Thyroid gland (tissue), 4 donors: Measurements from ENCODE around the gene TIAM1. TPM values are rescaled to one million over a fixed set of nuclear protein-coding genes. Genes with fewer than 3 reads are reported as not detected.

Experiments
- DNase-seq, 2 donors: peaks; one replicate each; pipeline ENCODE4 v3.0.0-alpha.2; 2019
- H3K27ac ChIP-seq, 3 donors: fragments of 200-600 bp; sonication (generic); 1 replicate in 2 of 3; 2 replicates in 1 of 3; pipeline ENCODE4 v1.5.1; 2016 to 2019; ENCODE audit warnings: mild to moderate bottlenecking in 1 of 3, moderate library complexity in 1 of 3
- H3K27me3 ChIP-seq: fragments of 200-600 bp; sonication (generic); one replicate; pipeline ENCODE4 v1.5.1; 2019
- H3K36me3 ChIP-seq, 2 donors: fragments of 200-600 bp; sonication (generic); one replicate each; pipeline ENCODE4 v1.5.1; 2016 to 2019
- H3K4me1 ChIP-seq, 2 donors: fragments of 200-600 bp; sonication (generic); one replicate each; pipeline ENCODE4 v1.5.1; 2017 to 2019
- H3K4me3 ChIP-seq, 3 donors: fragments of 200-600 bp; sonication (generic); replicated peaks in 1 of 3; 1 replicate in 2 of 3; 2 replicates in 1 of 3; pipeline ENCODE4 v1.5.1; 2016; ENCODE audit warnings: mild to moderate bottlenecking in 1 of 3
- H3K9me3 ChIP-seq: fragments of 200-600 bp; sonication (generic); one replicate; pipeline ENCODE4 v1.5.1; 2017
- POLR2A ChIP-seq, 2 donors: fragments of 450-650 bp; IDR thresholded peaks; one replicate each; pipeline ENCODE4 v1.6.1; 2017; ENCODE audit warnings: antibody characterized with exemption in 2 of 2, mild to moderate bottlenecking in 2 of 2, moderate library complexity in 1 of 2
- WGBS, 2 donors: methylation state at CpG; one replicate each; pipeline ENCODE4 v1.1.5; 2017; 5-methylcytosine and 5-hydroxymethylcytosine counted together
- intact Hi-C: fragments of 100-400 bp; cut with DNase I; formaldehyde crosslinking; loops from one replicate; pipeline ENCODE4 v1.15.1; 2023
- total RNA-seq, 4 donors: library from RNA; depleted of rRNA; stranded (reverse); fragments of >200 nt; gene quantifications; one replicate each; pipeline ENCODE4 v1.2.3, GENCODE V29; 2016
- TF ChIP-seq, protein P1 (sequence below), 6 experiments: fragments of 200-600 bp in 3 of 6; fragments of 450-650 bp in 3 of 6; sonication (generic) in 3 of 6; IDR thresholded peaks; one replicate each; pipeline ENCODE4 v1.5.1; 2016 to 2019; ENCODE audit warnings: antibody characterized with exemption in 6 of 6, mild to moderate bottlenecking in 2 of 6, inconsistent platforms in 1 of 6, moderate library complexity in 1 of 6

TIAM1 gene
- total RNA-seq, 4 donors from 2014 or later, result 2.2 to 6.7 (median 2.4) TPM

DNA sequence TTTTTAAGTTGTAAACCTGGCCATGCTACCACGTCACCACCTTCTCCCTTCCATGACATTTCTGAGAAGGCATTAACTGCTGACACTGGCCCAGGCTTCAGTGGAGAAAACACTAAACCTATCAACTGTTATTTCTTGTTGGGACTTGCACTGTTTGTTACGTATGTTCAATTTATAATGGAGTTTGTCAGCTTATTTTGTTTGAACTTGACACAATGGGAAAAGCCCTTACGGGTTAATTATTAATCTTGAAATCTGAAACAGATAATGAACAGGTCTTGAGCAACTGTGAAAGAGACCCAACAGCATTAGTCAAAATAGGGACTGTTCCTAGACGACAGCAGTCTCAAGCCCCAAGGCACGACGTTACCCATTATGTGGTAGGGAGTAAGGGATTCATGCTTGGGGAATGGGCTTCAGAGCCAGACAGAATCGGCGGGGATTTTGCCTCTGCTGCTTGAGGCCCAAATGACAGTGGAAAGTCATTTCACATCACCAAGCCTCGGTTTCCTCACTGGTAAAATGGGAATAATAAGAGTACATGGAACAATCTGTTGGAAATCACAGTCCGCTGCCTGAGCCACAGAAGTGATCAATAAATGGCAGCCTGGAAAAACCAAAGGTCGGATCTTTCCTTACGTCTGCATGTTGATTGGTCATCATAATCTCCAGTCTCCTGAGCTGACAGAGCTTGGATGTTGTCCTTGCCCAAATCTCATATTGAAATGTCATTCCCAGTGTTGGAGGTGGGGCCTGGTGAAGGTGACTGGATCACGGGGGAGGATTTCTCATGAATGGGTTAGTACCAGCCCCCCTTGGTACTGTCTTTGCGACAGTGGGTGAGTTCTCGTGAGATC, 44.5 kb downstream of the TIAM1 start:
- Histone ChIP-seq H3K9me3 (no peaks in the 10 kb centered on the region), H3K27me3 (no peaks in the 10 kb centered on the region)

DNA sequence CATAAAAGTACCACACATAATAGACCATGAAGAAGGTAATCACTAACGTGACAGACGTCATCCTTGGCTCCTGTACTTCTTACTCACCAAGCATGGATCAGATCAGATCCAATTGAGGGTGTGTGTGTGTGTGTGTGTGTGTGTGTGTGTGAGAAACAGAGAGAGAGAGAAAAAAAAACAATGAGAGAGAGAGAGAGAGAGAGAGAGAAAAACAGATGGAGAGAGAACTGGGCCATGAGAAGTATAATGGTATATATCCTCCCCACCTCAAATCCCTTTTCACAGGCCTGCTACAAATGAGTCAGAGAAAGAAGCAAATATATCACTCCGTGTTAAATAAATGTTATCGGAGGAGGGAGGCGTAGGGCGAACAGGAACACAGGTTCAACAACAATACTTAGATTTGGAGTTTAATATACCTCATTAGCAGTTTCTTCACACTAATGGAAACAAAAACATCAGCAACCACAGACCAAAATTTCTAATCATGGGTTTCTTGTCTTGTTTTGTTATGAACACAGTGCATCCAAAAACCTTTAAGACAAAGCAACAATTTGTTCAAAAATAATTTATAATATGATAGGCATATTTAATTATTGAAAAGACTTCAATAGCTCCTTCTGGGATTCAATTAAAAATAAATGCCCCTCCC, 45.3 kb downstream of the TIAM1 start:
- intact Hi-C loops, result no loop called here
- Histone ChIP-seq H3K9me3 (no peaks in the 10 kb centered on the region), H3K4me1 (no peaks in the 10 kb centered on the region), H3K4me3 (no peak overlapping the region), H3K36me3 (no peaks in the 10 kb centered on the region), H3K27me3 (no peaks in the 10 kb centered on the region), H3K27ac (no peak overlapping the region)
- WGBS, 2 donors, result 79 to 83% methylated on average over 6 of the region's 6 CpGs
- no peak for DNase-seq
- no peak for TF ChIP-seq POLR2A (IDR thresholded peaks at IDR 0.05)
- TF ChIP-seq, protein P1, sequence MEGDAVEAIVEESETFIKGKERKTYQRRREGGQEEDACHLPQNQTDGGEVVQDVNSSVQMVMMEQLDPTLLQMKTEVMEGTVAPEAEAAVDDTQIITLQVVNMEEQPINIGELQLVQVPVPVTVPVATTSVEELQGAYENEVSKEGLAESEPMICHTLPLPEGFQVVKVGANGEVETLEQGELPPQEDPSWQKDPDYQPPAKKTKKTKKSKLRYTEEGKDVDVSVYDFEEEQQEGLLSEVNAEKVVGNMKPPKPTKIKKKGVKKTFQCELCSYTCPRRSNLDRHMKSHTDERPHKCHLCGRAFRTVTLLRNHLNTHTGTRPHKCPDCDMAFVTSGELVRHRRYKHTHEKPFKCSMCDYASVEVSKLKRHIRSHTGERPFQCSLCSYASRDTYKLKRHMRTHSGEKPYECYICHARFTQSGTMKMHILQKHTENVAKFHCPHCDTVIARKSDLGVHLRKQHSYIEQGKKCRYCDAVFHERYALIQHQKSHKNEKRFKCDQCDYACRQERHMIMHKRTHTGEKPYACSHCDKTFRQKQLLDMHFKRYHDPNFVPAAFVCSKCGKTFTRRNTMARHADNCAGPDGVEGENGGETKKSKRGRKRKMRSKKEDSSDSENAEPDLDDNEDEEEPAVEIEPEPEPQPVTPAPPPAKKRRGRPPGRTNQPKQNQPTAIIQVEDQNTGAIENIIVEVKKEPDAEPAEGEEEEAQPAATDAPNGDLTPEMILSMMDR (IDR thresholded peaks at IDR 0.05), result no peak

More for the DNA sequence above, 44.5 kb downstream of the TIAM1 start:
- no peak for TF ChIP-seq POLR2A (IDR thresholded peaks at IDR 0.05)
- TF ChIP-seq, protein P1 (IDR thresholded peaks at IDR 0.05), result no peak
- Histone ChIP-seq H3K4me3 (no peak overlapping the region), H3K36me3 (no peaks in the 10 kb centered on the region), H3K27ac (no peak overlapping the region), H3K4me1 (no peaks in the 10 kb centered on the region)
- no peak for DNase-seq
- intact Hi-C loops, result no loop called here
- 94 to 95% methylated on average over 15 of the region's 15 CpGs for WGBS, 2 donors

DNA sequence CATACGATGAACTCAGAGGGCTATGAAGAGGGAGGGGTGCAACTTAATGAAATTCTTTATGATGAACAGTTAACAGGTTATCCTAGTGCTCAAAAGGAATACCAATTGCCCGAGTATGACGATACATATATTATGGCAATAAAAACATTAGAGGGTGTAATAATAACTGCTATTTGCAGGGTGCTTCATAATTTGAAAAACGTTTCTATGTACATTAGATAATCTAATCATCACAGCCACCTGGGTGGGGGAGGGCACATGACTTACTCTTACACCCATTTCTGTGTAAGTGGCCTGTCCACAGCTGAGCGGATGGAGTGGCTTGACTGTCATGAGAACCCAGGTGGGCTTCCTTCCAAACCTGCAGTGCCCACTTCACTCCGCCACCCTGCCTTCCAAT, 46.3 kb downstream of the TIAM1 start:
- Histone ChIP-seq H3K27ac (no peak overlapping the region), H3K27me3 (no peaks in the 10 kb centered on the region), H3K4me1 (no peaks in the 10 kb centered on the region), H3K4me3 (no peak overlapping the region), H3K9me3 (no peaks in the 10 kb centered on the region), H3K36me3 (no peaks in the 10 kb centered on the region)
- intact Hi-C loops, result no loop called here
- 70 to 78% methylated on average over 6 of the region's 6 CpGs for WGBS, 2 donors
- no peak for TF ChIP-seq POLR2A (IDR thresholded peaks at IDR 0.05)
- TF ChIP-seq, protein P1 (IDR thresholded peaks at IDR 0.05), result no peak
- no peak for DNase-seq

DNA sequence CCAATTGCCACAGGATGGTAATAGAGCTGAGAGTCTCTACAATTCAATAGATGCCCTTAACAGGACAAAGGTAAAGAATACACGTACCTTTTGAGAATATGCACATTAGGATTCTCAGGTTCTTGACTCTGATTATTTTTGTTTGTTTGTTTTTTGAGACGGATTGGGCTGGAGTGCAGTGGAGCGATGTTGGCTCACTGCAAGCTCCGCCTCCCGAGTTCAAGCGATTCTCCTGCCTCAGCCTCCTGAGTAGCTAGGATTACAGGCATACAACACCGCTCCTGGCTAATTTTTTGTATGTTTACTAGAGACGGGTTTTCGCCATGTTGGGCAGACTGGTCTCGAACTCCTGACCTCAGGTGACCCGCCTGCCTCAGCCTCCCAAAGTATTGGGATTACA, 48.4 kb downstream of the TIAM1 start:
- no peaks in the 10 kb centered on the region for H3K27me3 ChIP-seq
- H3K36me3 ChIP-seq, result no peaks in the 10 kb centered on the region
- H3K4me1 ChIP-seq, result no peaks in the 10 kb centered on the region
- no peak overlapping the region for H3K27ac ChIP-seq
- H3K4me3 ChIP-seq, result no peak overlapping the region
- intact Hi-C loops, result no loop called here
- DNase-seq, result no peak
- 96 to 97% methylated on average over 11 of the region's 11 CpGs for WGBS, 2 donors
- TF ChIP-seq POLR2A (IDR thresholded peaks at IDR 0.05), result no peak
- TF ChIP-seq, protein P1 (IDR thresholded peaks at IDR 0.05), result no peak
- H3K9me3 ChIP-seq, result no peaks in the 10 kb centered on the region

DNA sequence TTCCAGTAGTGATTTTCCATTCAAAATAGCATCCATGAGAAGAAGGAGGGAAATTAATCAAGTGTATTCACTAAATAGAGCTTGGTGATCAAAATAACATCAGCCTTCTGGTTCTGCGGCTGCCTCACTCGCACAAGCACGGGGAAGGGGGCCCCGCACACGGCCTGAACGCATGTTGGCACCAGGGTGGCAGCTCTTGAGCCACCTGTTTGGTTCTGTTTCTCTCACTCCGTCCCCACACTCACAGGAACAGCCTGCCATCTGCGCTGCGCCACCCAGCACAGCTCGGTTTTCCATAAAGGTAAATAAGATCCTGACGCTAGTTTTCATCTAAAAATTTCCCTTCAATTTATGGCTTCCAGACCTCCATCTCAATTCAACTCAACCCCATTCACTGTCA, 49.4 kb downstream of the TIAM1 start:
- Histone ChIP-seq H3K4me1 (no peaks in the 10 kb centered on the region), H3K9me3 (no peaks in the 10 kb centered on the region), H3K27ac (no peak overlapping the region), H3K36me3 (no peaks in the 10 kb centered on the region), H3K4me3 (no peak overlapping the region), H3K27me3 (no peaks in the 10 kb centered on the region)
- no peak for DNase-seq
- no peak for TF ChIP-seq POLR2A (IDR thresholded peaks at IDR 0.05)
- TF ChIP-seq, protein P1 (IDR thresholded peaks at IDR 0.05), result no peak
- WGBS, 2 donors, result 95 to 96% methylated on average over 11 of the region's 11 CpGs
- intact Hi-C loops, result no loop called here
